GM13977 (cell line): Measurements from ENCODE around the gene ZDHHC3.

Source experiments
- DNase-seq: peaks from one replicate; pipeline ENCODE4 v3.0.0; 2012; ENCODE audit warnings: low spot score
- in situ Hi-C: fragments of 300-500 bp; cut with MboI; formaldehyde crosslinking; loops from one replicate; pipeline ENCODE4 v1.12.0; 2022; ENCODE audit warnings: low sequenced_read_pairs, low pct_unique_long_range_greater_than_20kb, mixed read lengths, inconsistent platforms; ENCODE audit not compliant: unreplicated experiment
- TF ChIP-seq, protein P1 (sequence below): IDR thresholded peaks from 2 replicates; pipeline ENCODE4 v1.5.1; 2012; ENCODE audit warnings: mild to moderate bottlenecking, control low read depth; ENCODE audit not compliant: insufficient read depth; ENCODE audit errors: extremely low read depth, missing control alignments

Gene ZDHHC3

DNA sequence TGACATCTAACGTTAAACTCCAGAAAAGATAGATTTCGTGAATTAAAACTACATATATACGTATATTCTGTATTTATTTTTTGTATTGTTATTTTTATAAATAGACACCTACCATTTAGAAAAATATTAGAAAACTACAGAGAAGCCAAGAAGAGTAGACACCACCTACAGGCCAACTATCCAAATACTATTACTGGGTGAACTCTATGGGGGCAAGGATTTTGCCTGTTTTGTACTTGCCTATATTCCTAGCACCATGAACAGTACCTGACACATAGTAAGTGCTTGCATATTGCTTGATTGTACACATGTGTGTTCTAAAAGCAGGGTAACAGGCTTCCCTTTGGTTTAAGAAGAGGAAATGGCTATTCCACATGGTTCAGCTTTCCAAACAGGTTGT lies 25.8 kb upstream of the ZDHHC3 start:
- DNase-seq = no peak
- TF ChIP-seq, protein P1, sequence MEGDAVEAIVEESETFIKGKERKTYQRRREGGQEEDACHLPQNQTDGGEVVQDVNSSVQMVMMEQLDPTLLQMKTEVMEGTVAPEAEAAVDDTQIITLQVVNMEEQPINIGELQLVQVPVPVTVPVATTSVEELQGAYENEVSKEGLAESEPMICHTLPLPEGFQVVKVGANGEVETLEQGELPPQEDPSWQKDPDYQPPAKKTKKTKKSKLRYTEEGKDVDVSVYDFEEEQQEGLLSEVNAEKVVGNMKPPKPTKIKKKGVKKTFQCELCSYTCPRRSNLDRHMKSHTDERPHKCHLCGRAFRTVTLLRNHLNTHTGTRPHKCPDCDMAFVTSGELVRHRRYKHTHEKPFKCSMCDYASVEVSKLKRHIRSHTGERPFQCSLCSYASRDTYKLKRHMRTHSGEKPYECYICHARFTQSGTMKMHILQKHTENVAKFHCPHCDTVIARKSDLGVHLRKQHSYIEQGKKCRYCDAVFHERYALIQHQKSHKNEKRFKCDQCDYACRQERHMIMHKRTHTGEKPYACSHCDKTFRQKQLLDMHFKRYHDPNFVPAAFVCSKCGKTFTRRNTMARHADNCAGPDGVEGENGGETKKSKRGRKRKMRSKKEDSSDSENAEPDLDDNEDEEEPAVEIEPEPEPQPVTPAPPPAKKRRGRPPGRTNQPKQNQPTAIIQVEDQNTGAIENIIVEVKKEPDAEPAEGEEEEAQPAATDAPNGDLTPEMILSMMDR = no peak
- in situ Hi-C loops = no loop called here

DNA sequence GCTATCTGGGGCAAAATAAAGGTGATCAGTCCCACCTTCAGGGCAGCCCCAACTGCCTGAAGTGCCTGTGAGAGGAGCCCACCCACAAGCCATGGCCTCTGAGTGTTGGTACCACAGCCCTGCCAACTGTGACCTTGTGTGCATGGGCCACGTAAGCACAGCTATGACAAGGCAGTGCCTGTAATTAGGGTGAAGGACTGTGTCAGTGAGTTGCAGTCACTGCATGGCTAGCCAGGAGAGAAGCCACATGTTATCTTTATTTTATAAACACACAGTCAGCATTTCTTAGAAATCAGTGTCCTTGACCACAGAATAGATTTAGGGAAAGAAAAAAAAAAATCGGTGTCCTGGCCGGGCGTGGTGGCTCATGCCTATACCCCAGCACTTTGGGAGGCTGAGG lies 24.8 kb upstream of the ZDHHC3 start:
- TF ChIP-seq, protein P1 = no peak
- DNase-seq = no peak
- in situ Hi-C loops = no loop called here

DNA sequence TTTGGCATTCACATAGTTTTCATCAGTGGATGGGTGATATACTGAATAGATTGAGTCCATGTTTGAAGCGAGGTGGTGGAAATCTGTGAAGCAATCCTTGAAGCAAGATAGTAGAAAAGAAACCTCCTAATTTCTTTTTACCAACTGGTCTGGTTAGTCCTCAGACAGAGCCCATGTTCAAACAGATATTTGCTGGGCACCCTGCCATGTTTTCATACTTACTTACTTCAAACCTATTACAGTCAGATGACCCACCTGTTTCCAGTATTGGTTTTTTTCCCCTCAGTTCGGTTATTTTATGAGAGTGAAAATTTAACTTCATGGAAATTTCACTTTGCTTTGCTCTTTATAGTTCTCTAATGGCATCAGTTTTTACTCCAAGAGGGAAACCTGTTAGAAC lies 23.8 kb upstream of the ZDHHC3 start:
- in situ Hi-C loops = no loop called here
- TF ChIP-seq, protein P1 = no peak
- no peak for DNase-seq

DNA sequence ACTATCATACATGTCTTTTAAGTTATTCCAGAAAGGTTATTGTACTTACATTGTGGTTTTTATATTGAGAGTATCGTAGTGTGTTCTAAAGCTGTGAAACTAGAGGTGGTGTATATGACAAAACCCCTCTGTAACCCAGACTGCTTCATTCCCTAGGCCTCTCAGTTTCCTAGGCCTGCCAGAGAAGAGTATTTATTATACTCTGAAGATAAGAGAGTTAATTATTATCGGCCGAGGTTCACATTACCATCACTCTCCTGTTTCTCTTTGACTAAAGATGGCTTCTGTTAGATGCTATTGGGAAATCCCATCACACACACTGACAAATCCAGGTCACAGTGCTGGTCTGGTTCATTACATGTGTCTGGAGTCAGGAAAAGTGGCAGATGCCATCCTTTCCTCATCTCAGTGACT lies 20.6 kb upstream of the ZDHHC3 start:
- no peak for DNase-seq
- in situ Hi-C loops = no loop called here
- TF ChIP-seq, protein P1 = no peak

DNA sequence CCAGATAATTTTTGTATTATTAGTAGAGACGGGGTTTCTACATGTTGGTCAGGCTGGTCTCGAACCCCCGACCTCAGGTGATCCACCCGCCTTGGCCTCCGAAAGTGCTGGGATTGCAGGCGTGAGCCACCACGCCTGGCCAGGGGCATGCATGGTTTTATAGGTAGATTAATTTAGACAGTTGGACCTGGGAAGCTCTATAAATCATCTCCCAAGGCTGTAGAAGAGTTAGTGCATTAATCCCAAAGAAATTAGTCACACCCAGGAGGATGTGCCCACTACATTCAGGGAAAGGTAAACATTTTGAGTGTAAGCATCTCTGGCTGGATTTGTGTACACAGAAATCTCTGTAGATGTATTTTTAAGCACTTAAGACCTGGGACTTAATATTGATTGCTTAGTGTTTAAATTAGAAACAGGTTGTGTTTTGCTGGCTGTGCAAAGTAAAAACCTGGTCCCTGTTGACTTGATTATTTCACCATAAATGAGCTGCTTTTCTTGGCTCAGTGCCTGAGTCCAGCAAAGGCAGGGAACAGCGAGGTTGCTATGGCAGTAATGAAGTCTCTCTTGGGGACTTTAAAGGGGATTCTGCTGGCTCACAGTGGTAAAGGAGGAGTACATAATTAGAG lies 19.3 kb upstream of the ZDHHC3 start:
- DNase-seq = no peak
- TF ChIP-seq, protein P1 = no peak
- in situ Hi-C loops = no loop called here

DNA sequence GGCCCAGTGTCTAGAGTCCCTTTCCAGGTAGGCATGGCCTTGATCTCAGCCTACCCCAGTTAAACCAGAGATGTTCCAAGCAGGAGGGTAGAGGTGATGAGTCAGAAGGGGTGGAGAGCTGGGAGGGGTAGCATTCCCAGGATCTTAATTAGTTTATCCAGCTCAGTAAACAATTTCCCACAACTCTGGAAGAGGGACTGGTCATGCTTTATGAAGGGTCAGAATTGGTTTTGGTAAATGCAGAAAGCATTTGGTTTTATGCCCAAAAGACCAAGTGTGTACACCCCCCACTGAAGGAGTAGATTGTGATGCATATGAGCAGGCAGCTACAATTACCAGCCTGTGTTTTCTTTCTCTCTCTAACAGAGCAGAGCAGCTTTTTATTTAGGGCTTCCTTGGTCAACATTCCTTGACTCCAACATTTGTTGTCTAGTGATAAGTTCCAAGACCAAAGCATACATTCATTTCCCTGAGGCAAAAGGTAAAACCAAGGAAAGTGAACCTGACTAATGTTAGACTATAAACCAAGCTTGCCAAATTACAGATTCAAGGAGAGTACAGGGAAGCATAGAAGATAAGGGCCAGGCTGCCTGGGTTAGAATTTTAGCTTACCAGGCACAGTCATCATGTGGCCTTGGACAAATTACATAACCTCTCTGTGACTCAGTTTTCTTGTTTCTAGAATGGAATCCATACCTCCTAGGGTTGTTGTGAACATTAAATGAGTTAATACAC lies 17.7 kb upstream of the ZDHHC3 start:
- TF ChIP-seq, protein P1 = no peak
- DNase-seq = no peak
- in situ Hi-C loops = no loop called here
